Smooth muscle cell (in vitro differentiated cells): ENCODE data around the gene NBAS. TPM values are rescaled to one million over a fixed set of nuclear protein-coding genes. Genes with fewer than 3 reads are reported as not detected.

Experiments used
- DNase-seq: peaks from one replicate; lab custom pipeline; 2025; ENCODE audit not compliant: unreplicated experiment; lab: John Stamatoyannopoulos, UW
- H2AFZ ChIP-seq: fragments of 200-600 bp; sonication (generic); 2 replicates; pipeline ENCODE4 v1.6.0; 2016; ENCODE audit warnings: antibody characterized with exemption, low read depth, mild to moderate bottlenecking
- H3F3A ChIP-seq: fragments of 200-600 bp; sonication (generic); 2 replicates; pipeline ENCODE4 v1.6.0; 2017; ENCODE audit warnings: antibody characterized with exemption, low read depth
- H3K27ac ChIP-seq: fragments of 200-600 bp; sonication (generic); 2 replicates; pipeline ENCODE4 v1.5.1; 2016; ENCODE audit warnings: low read depth, mild to moderate bottlenecking
- H3K27me3 ChIP-seq: fragments of 200-600 bp; sonication (generic); 2 replicates; pipeline ENCODE4 v1.6.1; 2016; ENCODE audit warnings: low read depth, mild to moderate bottlenecking
- H3K36me3 ChIP-seq: fragments of 200-600 bp; sonication (generic); 2 replicates; pipeline ENCODE4 v1.5.1; 2016; ENCODE audit warnings: low read depth
- H3K4me1 ChIP-seq: fragments of 200-600 bp; sonication (generic); 2 replicates; pipeline ENCODE4 v1.5.1; 2016; ENCODE audit warnings: low read depth
- H3K4me2 ChIP-seq: fragments of 200-600 bp; sonication (generic); 2 replicates; pipeline ENCODE4 v1.6.0; 2016; ENCODE audit warnings: mild to moderate bottlenecking
- H3K4me3 ChIP-seq: fragments of 200-600 bp; sonication (generic); 2 replicates; pipeline ENCODE4 v1.5.1; 2016; ENCODE audit warnings: mild to moderate bottlenecking
- H3K79me2 ChIP-seq: fragments of 200-600 bp; sonication (generic); 2 replicates; pipeline ENCODE4 v1.6.0; 2016; ENCODE audit warnings: low read depth, mild to moderate bottlenecking
- H3K9ac ChIP-seq: fragments of 200-600 bp; sonication (generic); 2 replicates; pipeline ENCODE4 v1.6.0; 2016; ENCODE audit warnings: low read depth
- H3K9me3 ChIP-seq: fragments of 200-600 bp; sonication (generic); replicated peaks from 2 replicates; pipeline ENCODE4 v1.5.1; 2016; ENCODE audit warnings: low read depth
- H4K20me1 ChIP-seq: fragments of 200-600 bp; sonication (generic); 2 replicates; pipeline ENCODE4 v1.6.0; 2016; ENCODE audit warnings: low read depth
- CTCF ChIP-seq: fragments of 200-600 bp; sonication (generic); IDR thresholded peaks from 2 replicates; pipeline ENCODE4 v1.5.1; 2017; ENCODE audit warnings: borderline replicate concordance, mild to moderate bottlenecking, antibody characterized with exemption; ENCODE audit not compliant: insufficient read depth, poor library complexity, severe bottlenecking
- WGBS: methylation state at CpG from one replicate; pipeline ENCODE4 v1.1.7; 2016; ENCODE audit warnings: low lambda C conversion rate; 5-methylcytosine and 5-hydroxymethylcytosine counted together
- polyA plus RNA-seq: library from polyadenylated mRNA; unstranded; fragments of >200 nt; fragmentation: Nextera tagmentation; extraction: Ambion mirVana; gene quantifications from 2 replicates; pipeline ENCODE4 v1.2.1, GENCODE V29; 2016
- total RNA-seq: library from RNA; depleted of rRNA; stranded (reverse); fragments of >200 nt; gene quantifications from 2 replicates; pipeline ENCODE4 v1.2.3, GENCODE V29; 2014

NBAS gene
- total and polyA plus RNA-seq, 2 experiments from 2014 or later: 31.2 to 51.1 TPM

- H3K36me3 ChIP-seq: peaks cover 4% of the 10 kb centered on the region
- H3F3A ChIP-seq: no peaks in the 10 kb centered on the region
- H3K27me3 ChIP-seq: no peaks in the 10 kb centered on the region
- no peak overlapping the region for H3K4me2 ChIP-seq
- H3K27ac ChIP-seq: no peak overlapping the region
- H3K9ac ChIP-seq: no peak overlapping the region
- no peaks in the 10 kb centered on the region for H3K79me2 ChIP-seq
- no peak overlapping the region for H2AFZ ChIP-seq
- no peak overlapping the region for H3K4me3 ChIP-seq
- TF ChIP-seq CTCF: no peak
- WGBS: 92% methylated on average over 3 of the region's 3 CpGs
- no peak for DNase-seq
- H3K4me1 ChIP-seq: no peaks in the 10 kb centered on the region
- H4K20me1 ChIP-seq: peaks cover 7% of the 10 kb centered on the region
- no peaks in the 10 kb centered on the region for H3K9me3 ChIP-seq
Measured at GRCh38 chr2:15363734-15364133, 197.4 kb downstream of the NBAS start.

- DNase-seq: no peak
- Histone ChIP-seq H3K4me3 (no peak overlapping the region), H4K20me1 (peaks cover 7% of the 10 kb centered on the region), H3K9me3 (no peaks in the 10 kb centered on the region), H3K27me3 (no peaks in the 10 kb centered on the region), H3K4me1 (no peaks in the 10 kb centered on the region), H3K27ac (no peak overlapping the region), H3K36me3 (peaks cover 4% of the 10 kb centered on the region), H3K9ac (no peak overlapping the region), H3F3A (no peaks in the 10 kb centered on the region), H2AFZ (no peak overlapping the region), H3K79me2 (no peaks in the 10 kb centered on the region), H3K4me2 (no peak overlapping the region)
- TF ChIP-seq CTCF: no peak
Measured at GRCh38 chr2:15363142-15363541, 198.0 kb downstream of the NBAS start.

GRCh38 chr2:15359716-15360531, 201.2 kb downstream of the NBAS start:
- no peak for DNase-seq
- H2AFZ ChIP-seq: no peak overlapping the region
- no peaks in the 10 kb centered on the region for H3K79me2 ChIP-seq
- H3F3A ChIP-seq: no peaks in the 10 kb centered on the region
- no peaks in the 10 kb centered on the region for H3K27me3 ChIP-seq
- TF ChIP-seq CTCF: no peak
- no peaks in the 10 kb centered on the region for H3K4me1 ChIP-seq
- H3K27ac ChIP-seq: peak overlapping the region; percentile 73
- 87% methylated on average over 5 of the region's 5 CpGs for WGBS
- no peaks in the 10 kb centered on the region for H3K9me3 ChIP-seq
- no peak overlapping the region for H3K4me2 ChIP-seq
- peaks cover 6% of the 10 kb centered on the region for H3K36me3 ChIP-seq
- no peak overlapping the region for H3K9ac ChIP-seq
- peaks cover 8% of the 10 kb centered on the region for H4K20me1 ChIP-seq
- no peak overlapping the region for H3K4me3 ChIP-seq

GRCh38 chr2:15357922-15358321, 203.2 kb downstream of the NBAS start:
- H3K36me3 ChIP-seq: peaks cover 6% of the 10 kb centered on the region
- H3K79me2 ChIP-seq: no peaks in the 10 kb centered on the region
- TF ChIP-seq CTCF: no peak
- H2AFZ ChIP-seq: no peak overlapping the region
- H3F3A ChIP-seq: no peaks in the 10 kb centered on the region
- H3K4me2 ChIP-seq: no peak overlapping the region
- WGBS: 86% methylated on average over 5 of the region's 5 CpGs
- H3K27me3 ChIP-seq: no peaks in the 10 kb centered on the region
- H3K9ac ChIP-seq: no peak overlapping the region
- no peaks in the 10 kb centered on the region for H3K4me1 ChIP-seq
- no peak overlapping the region for H3K4me3 ChIP-seq
- no peak overlapping the region for H3K27ac ChIP-seq
- no peak for DNase-seq
- H4K20me1 ChIP-seq: peaks cover 8% of the 10 kb centered on the region
- H3K9me3 ChIP-seq: no peaks in the 10 kb centered on the region
